GM12891 (cell line): ENCODE data around the gene NKG7.

Source experiments
- POLR2A ChIP-seq: IDR thresholded peaks from 2 replicates; pipeline ENCODE4 v1.6.1; 2011; ENCODE audit warnings: low read depth, low read length, control low read depth
- TAF1 ChIP-seq: IDR thresholded peaks from 2 replicates; pipeline ENCODE4 v1.6.1; 2011; ENCODE audit warnings: low read depth, low read length, control low read depth

GRCh38 chr19:51339687-51340656 is 32.5 kb downstream of the NKG7 start:
- TF ChIP-seq TAF1 (no peak), POLR2A (no peak)
